ENCODE measurements around the gene ZC3HAV1. TPM values are rescaled to one million over a fixed set of nuclear protein-coding genes. Genes with fewer than 3 reads are reported as not detected.

ZC3HAV1 gene
- total and polyA plus RNA-seq, 2 of the 13 experiments (the other 11 are each of a cell fraction or from before 2014, with no cell fraction given) = 12.7 to 23.7 TPM

DNA sequence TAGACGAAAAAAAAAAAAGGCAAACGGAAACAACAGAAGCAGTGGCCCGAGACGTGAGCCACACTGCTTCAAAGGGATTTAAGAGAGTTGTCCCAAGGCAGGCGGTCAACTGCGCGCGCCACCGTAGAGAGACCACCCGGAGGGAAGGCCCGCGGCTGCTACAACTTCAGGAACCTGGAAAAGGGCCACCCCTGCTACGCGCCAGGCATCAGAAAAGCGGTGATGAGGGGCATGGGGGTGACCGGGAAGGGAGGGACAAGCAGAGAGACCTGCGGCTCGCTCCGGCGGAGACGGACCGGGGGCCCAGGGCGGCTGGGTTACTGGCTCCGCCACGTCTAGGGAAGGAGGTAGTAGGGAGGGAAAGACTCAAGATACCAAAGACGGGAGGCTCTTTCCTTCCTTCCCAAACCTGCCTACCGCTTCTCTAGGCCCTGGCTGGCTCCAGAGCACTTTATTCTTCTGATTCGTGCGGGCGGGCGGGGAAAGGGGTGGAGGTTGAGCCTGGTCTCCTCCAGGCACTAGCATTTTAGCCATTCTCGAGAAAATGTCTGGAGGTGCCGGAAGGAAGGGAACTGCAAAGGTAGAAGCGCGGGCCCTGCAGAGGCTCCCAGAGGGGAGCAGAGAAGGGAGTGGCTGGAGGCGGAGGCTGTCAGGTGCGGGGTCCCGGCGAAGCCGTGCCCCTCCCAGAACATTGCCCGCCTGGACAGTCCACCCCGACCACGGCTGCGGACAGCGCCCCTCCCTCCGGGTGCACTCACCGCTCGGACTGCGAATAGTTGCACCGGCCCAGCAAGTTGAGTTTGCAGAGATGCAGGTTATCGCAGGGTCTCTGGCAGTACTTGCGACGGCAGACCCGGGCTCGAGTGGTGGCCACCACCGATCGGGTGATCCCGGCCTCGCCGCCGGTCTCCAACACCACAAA, 993 bp downstream of the ZC3HAV1 start (continued):
- TF ChIP-seq, protein P1, sequence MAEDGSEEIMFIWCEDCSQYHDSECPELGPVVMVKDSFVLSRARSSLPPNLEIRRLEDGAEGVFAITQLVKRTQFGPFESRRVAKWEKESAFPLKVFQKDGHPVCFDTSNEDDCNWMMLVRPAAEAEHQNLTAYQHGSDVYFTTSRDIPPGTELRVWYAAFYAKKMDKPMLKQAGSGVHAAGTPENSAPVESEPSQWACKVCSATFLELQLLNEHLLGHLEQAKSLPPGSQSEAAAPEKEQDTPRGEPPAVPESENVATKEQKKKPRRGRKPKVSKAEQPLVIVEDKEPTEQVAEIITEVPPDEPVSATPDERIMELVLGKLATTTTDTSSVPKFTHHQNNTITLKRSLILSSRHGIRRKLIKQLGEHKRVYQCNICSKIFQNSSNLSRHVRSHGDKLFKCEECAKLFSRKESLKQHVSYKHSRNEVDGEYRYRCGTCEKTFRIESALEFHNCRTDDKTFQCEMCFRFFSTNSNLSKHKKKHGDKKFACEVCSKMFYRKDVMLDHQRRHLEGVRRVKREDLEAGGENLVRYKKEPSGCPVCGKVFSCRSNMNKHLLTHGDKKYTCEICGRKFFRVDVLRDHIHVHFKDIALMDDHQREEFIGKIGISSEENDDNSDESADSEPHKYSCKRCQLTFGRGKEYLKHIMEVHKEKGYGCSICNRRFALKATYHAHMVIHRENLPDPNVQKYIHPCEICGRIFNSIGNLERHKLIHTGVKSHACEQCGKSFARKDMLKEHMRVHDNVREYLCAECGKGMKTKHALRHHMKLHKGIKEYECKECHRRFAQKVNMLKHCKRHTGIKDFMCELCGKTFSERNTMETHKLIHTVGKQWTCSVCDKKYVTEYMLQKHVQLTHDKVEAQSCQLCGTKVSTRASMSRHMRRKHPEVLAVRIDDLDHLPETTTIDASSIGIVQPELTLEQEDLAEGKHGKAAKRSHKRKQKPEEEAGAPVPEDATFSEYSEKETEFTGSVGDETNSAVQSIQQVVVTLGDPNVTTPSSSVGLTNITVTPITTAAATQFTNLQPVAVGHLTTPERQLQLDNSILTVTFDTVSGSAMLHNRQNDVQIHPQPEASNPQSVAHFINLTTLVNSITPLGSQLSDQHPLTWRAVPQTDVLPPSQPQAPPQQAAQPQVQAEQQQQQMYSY (CRISPR knock-in tag; IDR thresholded peaks at IDR 0.05) = no peak
- TF ChIP-seq ZBTB1 (CRISPR knock-in tag; IDR thresholded peaks at IDR 0.05; ENCODE audit: borderline replicate concordance) (no peak), ZFP82 (CRISPR knock-in tag; IDR thresholded peaks at IDR 0.05; ENCODE audit: borderline replicate concordance) (peak; percentile 13; the same call in 1 of the 2 replicates), POLR2AphosphoS2 (IDR thresholded peaks at IDR 0.05; ENCODE audit: low read depth, low read length) (no peak), ZNF652 (CRISPR knock-in tag; IDR thresholded peaks at IDR 0.05; ENCODE audit: borderline replicate concordance, low read depth) (no peak), ZNF460 (CRISPR knock-in tag; IDR thresholded peaks at IDR 0.05; ENCODE audit: borderline replicate concordance) (no peak), PHB2 (IDR thresholded peaks at IDR 0.05; ENCODE audit: partially characterized antibody) (no peak), RBM22 (optimal IDR thresholded peaks at IDR 0.05; ENCODE audit: low read length) (no peak), THAP11 (CRISPR knock-in tag; IDR thresholded peaks at IDR 0.05) (no peak), HES4 (CRISPR knock-in tag; IDR thresholded peaks at IDR 0.05; ENCODE audit: borderline replicate concordance) (no peak), TAF1 (CRISPR knock-in tag; IDR thresholded peaks at IDR 0.05) (no peak), ZNF572 (CRISPR knock-in tag; IDR thresholded peaks at IDR 0.05) (no peak), ZSCAN30 (CRISPR knock-in tag; IDR thresholded peaks at IDR 0.05) (no peak), SATB2 (CRISPR knock-in tag; IDR thresholded peaks at IDR 0.05) (no peak)
- TF ChIP-seq, protein P2, sequence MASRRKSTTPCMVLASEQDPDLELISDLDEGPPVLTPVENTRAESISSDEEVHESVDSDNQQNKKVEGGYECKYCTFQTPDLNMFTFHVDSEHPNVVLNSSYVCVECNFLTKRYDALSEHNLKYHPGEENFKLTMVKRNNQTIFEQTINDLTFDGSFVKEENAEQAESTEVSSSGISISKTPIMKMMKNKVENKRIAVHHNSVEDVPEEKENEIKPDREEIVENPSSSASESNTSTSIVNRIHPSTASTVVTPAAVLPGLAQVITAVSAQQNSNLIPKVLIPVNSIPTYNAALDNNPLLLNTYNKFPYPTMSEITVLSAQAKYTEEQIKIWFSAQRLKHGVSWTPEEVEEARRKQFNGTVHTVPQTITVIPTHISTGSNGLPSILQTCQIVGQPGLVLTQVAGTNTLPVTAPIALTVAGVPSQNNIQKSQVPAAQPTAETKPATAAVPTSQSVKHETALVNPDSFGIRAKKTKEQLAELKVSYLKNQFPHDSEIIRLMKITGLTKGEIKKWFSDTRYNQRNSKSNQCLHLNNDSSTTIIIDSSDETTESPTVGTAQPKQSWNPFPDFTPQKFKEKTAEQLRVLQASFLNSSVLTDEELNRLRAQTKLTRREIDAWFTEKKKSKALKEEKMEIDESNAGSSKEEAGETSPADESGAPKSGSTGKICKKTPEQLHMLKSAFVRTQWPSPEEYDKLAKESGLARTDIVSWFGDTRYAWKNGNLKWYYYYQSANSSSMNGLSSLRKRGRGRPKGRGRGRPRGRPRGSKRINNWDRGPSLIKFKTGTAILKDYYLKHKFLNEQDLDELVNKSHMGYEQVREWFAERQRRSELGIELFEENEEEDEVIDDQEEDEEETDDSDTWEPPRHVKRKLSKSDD (CRISPR knock-in tag; IDR thresholded peaks at IDR 0.05; ENCODE audit: low read depth) = no peak; the same call in 1 of the 2 replicates
- TF ChIP-seq, protein P3, sequence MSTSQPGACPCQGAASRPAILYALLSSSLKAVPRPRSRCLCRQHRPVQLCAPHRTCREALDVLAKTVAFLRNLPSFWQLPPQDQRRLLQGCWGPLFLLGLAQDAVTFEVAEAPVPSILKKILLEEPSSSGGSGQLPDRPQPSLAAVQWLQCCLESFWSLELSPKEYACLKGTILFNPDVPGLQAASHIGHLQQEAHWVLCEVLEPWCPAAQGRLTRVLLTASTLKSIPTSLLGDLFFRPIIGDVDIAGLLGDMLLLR (CRISPR knock-in tag; IDR thresholded peaks at IDR 0.05) = no peak
- TF ChIP-seq, protein P4, sequence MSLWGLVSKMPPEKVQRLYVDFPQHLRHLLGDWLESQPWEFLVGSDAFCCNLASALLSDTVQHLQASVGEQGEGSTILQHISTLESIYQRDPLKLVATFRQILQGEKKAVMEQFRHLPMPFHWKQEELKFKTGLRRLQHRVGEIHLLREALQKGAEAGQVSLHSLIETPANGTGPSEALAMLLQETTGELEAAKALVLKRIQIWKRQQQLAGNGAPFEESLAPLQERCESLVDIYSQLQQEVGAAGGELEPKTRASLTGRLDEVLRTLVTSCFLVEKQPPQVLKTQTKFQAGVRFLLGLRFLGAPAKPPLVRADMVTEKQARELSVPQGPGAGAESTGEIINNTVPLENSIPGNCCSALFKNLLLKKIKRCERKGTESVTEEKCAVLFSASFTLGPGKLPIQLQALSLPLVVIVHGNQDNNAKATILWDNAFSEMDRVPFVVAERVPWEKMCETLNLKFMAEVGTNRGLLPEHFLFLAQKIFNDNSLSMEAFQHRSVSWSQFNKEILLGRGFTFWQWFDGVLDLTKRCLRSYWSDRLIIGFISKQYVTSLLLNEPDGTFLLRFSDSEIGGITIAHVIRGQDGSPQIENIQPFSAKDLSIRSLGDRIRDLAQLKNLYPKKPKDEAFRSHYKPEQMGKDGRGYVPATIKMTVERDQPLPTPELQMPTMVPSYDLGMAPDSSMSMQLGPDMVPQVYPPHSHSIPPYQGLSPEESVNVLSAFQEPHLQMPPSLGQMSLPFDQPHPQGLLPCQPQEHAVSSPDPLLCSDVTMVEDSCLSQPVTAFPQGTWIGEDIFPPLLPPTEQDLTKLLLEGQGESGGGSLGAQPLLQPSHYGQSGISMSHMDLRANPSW (CRISPR knock-in tag; IDR thresholded peaks at IDR 0.05; ENCODE audit: borderline replicate concordance) = 0 out of 2 replicates have a peak, but pooled peaks have one; percentile 9
- TF ChIP-seq, protein P5, sequence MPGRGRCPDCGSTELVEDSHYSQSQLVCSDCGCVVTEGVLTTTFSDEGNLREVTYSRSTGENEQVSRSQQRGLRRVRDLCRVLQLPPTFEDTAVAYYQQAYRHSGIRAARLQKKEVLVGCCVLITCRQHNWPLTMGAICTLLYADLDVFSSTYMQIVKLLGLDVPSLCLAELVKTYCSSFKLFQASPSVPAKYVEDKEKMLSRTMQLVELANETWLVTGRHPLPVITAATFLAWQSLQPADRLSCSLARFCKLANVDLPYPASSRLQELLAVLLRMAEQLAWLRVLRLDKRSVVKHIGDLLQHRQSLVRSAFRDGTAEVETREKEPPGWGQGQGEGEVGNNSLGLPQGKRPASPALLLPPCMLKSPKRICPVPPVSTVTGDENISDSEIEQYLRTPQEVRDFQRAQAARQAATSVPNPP (CRISPR knock-in tag; IDR thresholded peaks at IDR 0.05) = 0 out of 2 replicates have a peak, but pooled peaks have one; percentile 18
